ENCODE data around the gene AKT3. TPM values are rescaled to one million over a fixed set of nuclear protein-coding genes. Genes with fewer than 3 reads are reported as not detected.
A peak's percentile ranks its signal among the peaks of the same experiment; 100 is the strongest.

AKT3 gene
- total and polyA plus RNA-seq, 3 donors from 2014 or later, result 32.3 to 70.9 (median 61.8) TPM

DNA sequence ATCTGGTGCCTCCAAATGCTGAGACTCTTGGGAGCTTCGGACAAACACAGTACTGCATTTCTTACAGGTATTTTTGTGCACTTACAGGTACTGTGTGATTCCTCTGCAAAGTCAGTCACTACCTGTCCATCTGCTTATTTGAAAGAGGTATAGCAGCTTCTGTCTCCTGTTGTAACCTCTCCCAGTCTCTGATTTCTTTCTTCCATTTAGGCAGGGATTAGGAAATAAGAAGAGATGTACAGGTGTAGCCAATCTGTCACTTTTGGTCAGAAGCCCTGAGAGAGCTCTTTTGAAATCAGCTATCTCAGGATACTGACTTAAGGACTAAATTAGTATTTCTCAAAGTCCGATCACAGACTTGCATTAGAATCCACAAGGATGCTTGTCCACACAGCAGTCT is 54.0 kb downstream of the AKT3 start:
- 90 to 95% methylated on average over 2 of the region's 2 CpGs for WGBS, 2 donors
- Histone ChIP-seq H3K36me3 (ENCODE audit: low read depth, missing control alignments) (no peaks in the 10 kb centered on the region), H3K4me3 (no peak overlapping the region), H3K4me1 (peaks cover 18% of the 10 kb centered on the region), H3K27me3 (no peaks in the 10 kb centered on the region), H3K9me3 (no peaks in the 10 kb centered on the region), H3K27ac (no peak overlapping the region)
- TF ChIP-seq POLR2A (IDR thresholded peaks at IDR 0.05) (no peak), CTCF (IDR thresholded peaks at IDR 0.05) (no peak)
- no peak for DNase-seq
- intact Hi-C loops (cut with DNase I; ENCODE audit: low total_unique reads), result no loop called here

- peaks cover 32% of the 10 kb centered on the region for H3K4me1 ChIP-seq
- H3K27me3 ChIP-seq, result no peaks in the 10 kb centered on the region
- H3K4me3 ChIP-seq, result no peak overlapping the region
- no peaks in the 10 kb centered on the region for H3K36me3 ChIP-seq (ENCODE audit: low read depth, missing control alignments)
- H3K27ac ChIP-seq, result peak overlapping the region in 1 of 2 donors; percentile 86
- H3K9me3 ChIP-seq, result no peaks in the 10 kb centered on the region
- intact Hi-C loops (cut with DNase I; ENCODE audit: low total_unique reads), result no loop called here
- no peak for DNase-seq
- WGBS, 2 donors, result 86 to 96% methylated on average over 2 of the region's 2 CpGs
- TF ChIP-seq POLR2A (IDR thresholded peaks at IDR 0.05) (no peak), CTCF (IDR thresholded peaks at IDR 0.05) (no peak)
Measured at GRCh38 chr1:243793298-243793697, 56.7 kb downstream of the AKT3 start.

DNA sequence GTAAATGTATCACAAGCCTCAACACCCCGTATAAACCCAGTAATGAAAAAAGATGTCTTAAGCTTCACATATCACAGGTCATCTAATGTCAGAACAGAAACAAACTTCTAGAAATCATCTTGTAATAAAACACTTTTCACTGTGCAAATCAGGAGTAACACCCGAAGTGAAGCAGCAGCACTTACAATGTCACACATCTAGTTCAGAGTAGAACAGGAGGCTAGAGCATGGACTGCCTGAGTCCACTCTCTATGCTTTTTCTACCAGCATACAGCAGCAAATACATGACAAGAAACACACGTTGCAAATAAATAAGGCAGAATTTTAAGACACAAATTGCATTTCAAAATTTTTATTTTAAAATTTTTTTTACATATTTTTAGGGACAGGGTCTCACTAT is 57.2 kb downstream of the AKT3 start:
- WGBS, 2 donors, result 42 to 48% methylated on average over 3 of the region's 3 CpGs
- peak overlapping the region; percentile 35 to 86 for H3K27ac ChIP-seq
- intact Hi-C loops (cut with DNase I; ENCODE audit: low total_unique reads), result no loop called here

DNA sequence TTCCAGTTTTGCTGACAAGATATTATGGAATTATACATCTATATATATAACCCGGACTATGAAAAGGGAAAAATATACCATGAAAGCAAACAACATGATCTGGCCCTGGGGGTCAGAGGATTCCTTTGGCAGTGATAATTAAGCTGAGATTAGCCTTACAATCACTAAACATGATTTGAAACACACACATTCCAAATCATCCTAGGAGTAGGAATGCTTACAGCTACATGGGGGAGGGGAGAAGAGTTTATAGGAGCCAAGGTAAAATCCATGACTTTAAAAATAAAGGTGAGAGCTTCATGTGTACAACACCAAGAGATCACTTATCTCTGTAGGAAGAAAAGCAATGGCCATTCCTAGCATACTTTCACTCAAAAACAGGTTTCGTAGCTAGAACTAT is 57.6 kb downstream of the AKT3 start:
- Histone ChIP-seq H3K27ac (peak overlapping the region; percentile 35 to 86), H3K9me3 (no peaks in the 10 kb centered on the region), H3K27me3 (no peaks in the 10 kb centered on the region), H3K36me3 (ENCODE audit: low read depth, missing control alignments) (no peaks in the 10 kb centered on the region), H3K4me1 (peaks cover 32% of the 10 kb centered on the region), H3K4me3 (no peak overlapping the region)
- intact Hi-C loops (cut with DNase I; ENCODE audit: low total_unique reads), result no loop called here
- WGBS, 2 donors, result 36 to 42% methylated on average over 2 of the region's 2 CpGs
- TF ChIP-seq POLR2A (IDR thresholded peaks at IDR 0.05), result no peak
- TF ChIP-seq CTCF (IDR thresholded peaks at IDR 0.05), result no peak
- no peak for DNase-seq

More for the DNA sequence above, 57.2 kb downstream of the AKT3 start:
- no peak overlapping the region for H3K4me3 ChIP-seq
- no peaks in the 10 kb centered on the region for H3K9me3 ChIP-seq
- H3K27me3 ChIP-seq, result no peaks in the 10 kb centered on the region
- TF ChIP-seq CTCF (IDR thresholded peaks at IDR 0.05), result no peak
- H3K4me1 ChIP-seq, result peaks cover 32% of the 10 kb centered on the region
- no peak for DNase-seq
- H3K36me3 ChIP-seq (ENCODE audit: low read depth, missing control alignments), result no peaks in the 10 kb centered on the region

DNA sequence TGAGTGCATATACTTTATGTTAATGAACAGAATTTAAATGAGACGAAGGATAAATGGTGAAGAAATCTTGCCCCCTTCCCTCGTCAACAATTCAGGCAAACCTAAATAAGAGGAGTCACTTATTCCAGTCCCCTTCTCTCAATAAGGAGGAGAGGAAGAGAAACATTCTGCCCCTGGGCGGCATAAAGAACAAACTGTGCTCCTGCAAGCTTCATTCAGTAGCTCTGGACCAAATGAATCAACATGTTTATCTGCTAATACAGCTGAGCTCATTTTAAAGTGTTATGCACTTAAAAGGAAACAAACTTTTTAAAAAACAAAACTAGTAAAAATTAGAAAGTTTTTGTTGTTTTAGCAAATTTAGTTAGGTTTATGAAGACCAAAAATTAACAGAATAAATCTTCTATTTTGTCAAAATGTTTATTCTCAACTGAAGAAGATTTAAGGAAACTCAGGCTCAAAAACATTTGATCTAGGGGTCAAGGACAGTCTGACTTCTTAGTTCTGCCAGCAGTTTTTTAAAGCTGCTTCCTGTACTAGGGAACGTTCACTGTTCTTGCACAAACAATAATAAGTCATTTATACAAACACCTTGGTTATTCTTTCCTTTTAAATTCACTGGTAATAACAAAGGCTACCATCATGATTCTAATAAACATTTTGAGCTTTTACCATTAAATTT is 58.3 kb downstream of the AKT3 start:
- intact Hi-C loops (cut with DNase I; ENCODE audit: low total_unique reads), result no loop called here
- TF ChIP-seq CTCF (IDR thresholded peaks at IDR 0.05), result no peak
- no peak for TF ChIP-seq POLR2A (IDR thresholded peaks at IDR 0.05)
- peaks cover 34% of the 10 kb centered on the region for H3K4me1 ChIP-seq
- H3K4me3 ChIP-seq, result no peak overlapping the region
- peak; percentile 72 for DNase-seq
- WGBS, 2 donors, result 23 to 31% methylated on average over 4 of the region's 4 CpGs
- H3K9me3 ChIP-seq, result no peaks in the 10 kb centered on the region
- H3K27me3 ChIP-seq, result no peaks in the 10 kb centered on the region
- H3K36me3 ChIP-seq (ENCODE audit: low read depth, missing control alignments), result no peaks in the 10 kb centered on the region
- H3K27ac ChIP-seq, result peak overlapping the region; percentile 35 to 86
